HUDEP-2 (cell line): ENCODE results near the gene MTMR4.
"Not testable (repeated sequence)": the region's sequence is repeated elsewhere in the genome, so short reads cannot be mapped to it uniquely, and the experiment has no call there.

ENCODE experiments used
- DNase-seq, 76 experiments: peaks; one replicate each; lab custom pipeline; 2025; ENCODE audit not compliant: unreplicated experiment in 76 of 76; lab: John Stamatoyannopoulos, UW

MTMR4 gene

DNA sequence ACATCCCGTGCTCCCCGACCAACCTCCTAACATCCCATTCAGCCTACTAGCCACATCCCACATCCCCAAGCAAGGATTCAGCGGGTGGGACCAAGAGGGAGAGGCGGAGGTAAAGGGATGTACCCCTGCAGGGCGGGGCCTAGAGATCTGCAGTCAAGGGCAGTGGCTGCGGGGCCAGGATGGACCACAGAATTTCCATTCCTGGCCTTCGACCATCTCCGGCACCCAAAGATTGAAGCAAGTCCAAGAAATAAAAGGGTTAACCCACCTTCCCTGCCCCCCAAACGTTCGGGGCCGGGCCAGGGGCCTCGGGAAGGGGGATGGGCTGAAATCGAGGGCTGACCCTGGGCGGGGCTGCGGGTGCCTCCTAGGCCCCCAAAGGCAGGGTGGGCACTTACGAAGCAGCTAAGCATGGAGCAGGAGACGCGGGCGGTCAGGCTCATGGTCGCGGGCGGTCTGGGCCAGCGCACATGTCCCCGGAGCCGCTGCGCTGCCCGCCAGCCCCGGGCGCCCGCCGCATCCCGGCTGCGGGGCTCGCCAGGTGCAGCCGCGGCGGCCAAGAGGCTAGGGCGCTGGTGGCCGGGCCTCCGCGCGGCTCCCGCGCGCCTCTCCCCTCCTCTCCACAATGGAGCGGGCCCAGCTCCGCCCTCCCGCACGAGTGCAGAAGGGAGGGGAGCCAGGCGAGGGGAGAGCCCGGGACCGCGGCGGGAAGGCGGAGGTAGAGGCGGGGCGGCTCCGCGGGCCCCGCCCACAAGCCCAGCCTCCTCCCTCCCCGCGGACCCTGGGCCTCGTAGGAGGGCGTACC, at the start of gene MTMR4:
MTMR4 (minus strand) TSS at position 674 of the 805 bp plus-strand sequence; CDS start at position 443, 231 bp downstream.
- peak in 72 of 76 experiments; percentile 13 to 80 (median 62) for DNase-seq

DNA sequence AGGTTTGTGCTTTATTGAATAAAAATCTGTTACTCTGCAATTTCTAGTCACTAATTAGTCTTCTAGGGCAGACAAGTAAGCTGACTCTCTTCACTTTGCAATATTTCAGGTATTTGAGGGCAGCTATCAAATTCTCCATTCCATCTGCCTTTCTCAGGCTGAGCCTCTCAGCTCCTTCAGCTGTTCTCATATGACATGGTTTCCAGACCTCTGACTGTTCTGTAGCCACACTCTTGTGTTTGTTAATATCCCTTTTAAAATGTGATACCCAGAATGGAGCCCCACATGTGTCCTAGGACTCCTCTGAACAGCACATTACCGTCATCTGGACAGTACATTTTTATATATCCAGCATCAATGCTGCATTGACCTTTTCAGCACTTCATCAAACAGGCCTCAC, 46.1 kb upstream of the MTMR4 start:
- no peak for DNase-seq

- no peak for DNase-seq
These were observed 43.5 kb upstream of the MTMR4 start for GRCh38 chr17:58557981-58558380.

- no peak for DNase-seq
These were observed 42.4 kb upstream of the MTMR4 start for GRCh38 chr17:58556833-58557250.

DNA sequence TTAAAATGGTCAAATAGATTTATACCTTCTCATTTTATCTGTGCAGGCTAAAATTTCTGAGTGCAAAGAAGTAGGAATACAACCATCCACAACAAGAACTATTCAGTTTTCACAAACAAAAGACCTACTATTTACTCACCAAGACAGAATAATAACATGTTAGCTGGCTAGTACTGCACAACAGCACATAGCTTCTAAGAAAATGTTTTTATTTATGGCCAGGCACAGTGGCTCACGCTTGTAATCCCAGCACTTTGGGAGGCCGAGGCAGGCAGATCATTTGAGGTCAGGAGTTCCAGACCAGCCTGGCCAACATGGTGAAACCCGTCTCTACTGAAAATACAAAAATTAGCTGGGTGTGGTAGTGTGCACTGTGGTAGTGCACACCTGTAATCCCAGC, 40.7 kb upstream of the MTMR4 start:
- DNase-seq = not testable (repeated sequence)

DNA sequence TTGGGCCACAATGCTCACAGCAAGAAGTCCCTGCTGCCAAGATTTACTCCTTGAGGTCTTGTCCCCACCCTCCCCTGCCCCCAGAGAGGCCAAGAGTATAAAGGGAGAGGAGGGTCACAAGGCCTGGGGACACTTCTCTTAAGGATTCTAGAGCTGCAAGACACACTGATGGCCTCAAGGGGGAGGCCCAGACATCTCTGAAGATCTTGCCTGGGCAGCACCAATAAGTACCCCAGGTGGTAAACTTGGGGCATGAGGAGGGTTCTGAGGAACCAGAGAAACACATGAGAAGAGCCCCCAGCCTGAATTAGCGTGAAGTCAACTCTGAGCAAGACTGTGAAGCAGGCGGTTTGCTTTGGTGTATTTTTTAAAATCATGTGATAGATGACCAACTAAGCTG, 26.8 kb upstream of the MTMR4 start:
- peak in 2 of 76 experiments; percentile 8 to 15 for DNase-seq

- DNase-seq = no peak
These were observed 25.3 kb upstream of the MTMR4 start for GRCh38 chr17:58539698-58540097.

- DNase-seq = no peak
These were observed 24.5 kb upstream of the MTMR4 start for GRCh38 chr17:58538811-58539409.

DNA sequence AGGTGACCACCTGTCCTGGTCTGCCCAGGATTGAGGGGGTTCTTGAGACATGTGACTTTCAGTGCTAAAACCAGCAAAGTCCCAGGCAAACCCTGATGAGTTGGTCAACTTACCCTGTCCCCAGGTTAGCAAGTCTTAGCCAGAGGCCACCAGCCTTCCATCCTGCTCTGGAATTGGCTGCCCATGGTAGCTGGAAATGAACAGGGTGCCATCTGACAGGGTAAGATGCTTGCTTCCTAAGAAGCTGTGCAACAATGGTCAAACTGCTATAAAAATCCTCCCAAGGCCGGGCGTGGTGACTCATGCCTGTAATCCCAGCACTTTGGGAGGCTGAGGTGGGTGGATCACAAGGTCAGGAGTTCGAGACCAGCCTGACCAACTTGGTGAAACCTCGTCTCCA, 22.8 kb upstream of the MTMR4 start:
- no peak for DNase-seq

DNA sequence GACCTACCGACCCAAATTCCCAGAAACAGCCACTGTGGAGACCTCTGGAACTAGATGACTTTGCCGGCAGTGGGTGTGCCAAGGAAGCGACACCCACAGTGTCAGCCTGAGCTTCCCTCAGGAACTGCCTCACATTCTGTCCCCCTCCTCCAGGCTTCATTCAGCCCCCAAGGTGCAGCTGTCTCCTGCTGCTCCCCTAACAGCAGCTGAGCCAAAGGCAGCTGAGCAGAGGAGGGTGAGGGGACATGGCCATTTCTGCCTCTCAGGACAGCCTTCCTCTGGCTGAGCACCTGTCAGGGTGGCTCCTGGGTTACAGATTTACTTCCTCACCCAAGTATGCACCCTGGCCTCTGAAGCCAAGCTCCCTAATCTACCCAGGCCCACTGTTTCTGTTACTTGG, 22.1 kb upstream of the MTMR4 start:
- no peak for DNase-seq

GRCh38 chr17:58535431-58535830, 21.0 kb upstream of the MTMR4 start:
- DNase-seq = no peak

DNA sequence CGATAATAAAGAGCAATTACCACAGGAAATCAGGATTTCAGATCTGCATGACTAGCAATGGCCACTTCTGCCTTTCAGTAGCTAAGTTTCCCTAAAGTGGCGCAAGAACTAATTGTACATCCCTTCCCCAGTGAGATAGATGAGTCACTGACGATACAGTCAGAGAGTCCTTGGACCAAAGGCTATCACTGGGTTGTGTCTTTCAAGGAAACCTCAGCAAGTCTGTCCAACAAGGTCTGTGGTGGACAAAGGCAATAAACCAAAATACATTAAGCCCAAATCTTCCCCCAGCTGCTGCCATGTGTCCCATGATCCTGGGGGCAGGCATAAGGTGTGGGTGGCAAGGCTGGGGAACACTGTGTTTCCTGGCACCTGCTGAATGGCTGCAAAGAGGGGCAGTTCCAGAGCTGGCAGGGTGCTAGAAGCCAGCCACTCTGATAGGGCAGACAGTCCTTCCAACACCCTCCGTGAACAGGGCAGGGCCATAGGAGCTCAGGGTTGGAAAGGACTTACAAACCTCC, 20.5 kb upstream of the MTMR4 start:
- DNase-seq = no peak

- DNase-seq = no peak
These were observed 19.9 kb upstream of the MTMR4 start for GRCh38 chr17:58534331-58534730.

GRCh38 chr17:58533616-58534188, 19.3 kb upstream of the MTMR4 start:
- DNase-seq = no peak

DNA sequence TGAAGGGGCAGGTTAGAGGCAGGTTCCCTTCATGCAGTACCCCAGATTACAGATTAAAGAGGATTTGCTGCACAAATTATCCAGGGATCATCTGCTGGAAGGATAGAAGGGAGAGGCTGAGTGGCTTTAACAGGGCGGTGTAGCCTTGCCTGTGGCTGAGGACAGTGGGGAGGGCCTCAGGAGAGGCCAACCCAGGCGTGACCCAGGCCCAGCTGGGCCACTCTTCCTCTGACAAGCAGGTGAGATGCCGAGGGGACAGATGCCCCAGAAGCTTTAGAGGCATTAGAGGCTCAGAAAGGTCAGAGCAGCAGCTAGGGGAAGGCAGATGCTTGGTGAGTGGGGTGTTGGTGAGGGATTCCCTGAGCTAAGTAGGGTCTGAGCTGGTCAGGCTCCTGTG, 18.1 kb upstream of the MTMR4 start:
- no peak for DNase-seq

- peak in 40 of 76 experiments; percentile 4 to 60 (median 30) for DNase-seq
These were observed 17.5 kb upstream of the MTMR4 start for GRCh38 chr17:58531661-58532554.

- DNase-seq = no peak
These were observed 16.7 kb upstream of the MTMR4 start for GRCh38 chr17:58531122-58531521.

- DNase-seq = no peak
These were observed 16.2 kb upstream of the MTMR4 start for GRCh38 chr17:58530655-58531054.

DNA sequence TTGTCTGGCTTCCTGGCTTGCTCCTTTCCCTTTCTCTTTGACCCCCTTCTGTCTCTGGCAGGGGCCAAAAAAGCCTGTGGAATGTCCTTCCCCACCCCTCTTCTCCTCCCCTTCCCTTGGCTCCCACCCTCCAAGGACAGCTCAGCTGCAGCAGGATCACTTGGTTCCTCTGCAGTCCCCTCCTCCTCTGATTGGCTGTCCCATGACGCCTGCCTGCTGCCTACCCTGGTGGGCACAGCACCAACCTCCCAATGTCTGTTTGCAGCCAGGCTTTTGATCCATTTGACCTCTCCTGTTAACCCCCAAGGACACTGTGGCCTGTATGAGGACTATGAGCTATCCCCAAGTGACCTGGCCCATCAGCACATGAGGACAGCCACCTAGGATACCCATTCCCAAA, 14.8 kb upstream of the MTMR4 start:
- DNase-seq = no peak

DNA sequence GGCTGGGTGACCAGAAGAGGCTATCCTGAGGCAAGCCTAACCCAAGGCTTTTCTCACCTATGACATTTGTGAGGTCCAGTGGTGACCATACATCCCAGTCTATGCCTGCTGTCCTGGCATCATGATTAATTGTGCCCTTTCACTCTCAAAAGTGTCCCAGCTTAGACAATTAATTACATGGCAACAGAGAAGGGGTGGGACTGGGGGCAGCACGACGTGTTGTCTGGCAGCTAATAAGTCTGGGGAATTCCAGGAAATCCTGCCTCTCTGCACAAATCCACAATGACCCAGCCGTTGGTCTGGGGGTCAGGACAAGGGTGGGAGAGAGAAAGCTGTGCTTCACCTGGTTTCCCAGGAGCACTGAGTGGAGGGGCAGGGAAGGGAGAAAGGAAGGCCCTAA, 14.0 kb upstream of the MTMR4 start:
- DNase-seq = no peak

DNA sequence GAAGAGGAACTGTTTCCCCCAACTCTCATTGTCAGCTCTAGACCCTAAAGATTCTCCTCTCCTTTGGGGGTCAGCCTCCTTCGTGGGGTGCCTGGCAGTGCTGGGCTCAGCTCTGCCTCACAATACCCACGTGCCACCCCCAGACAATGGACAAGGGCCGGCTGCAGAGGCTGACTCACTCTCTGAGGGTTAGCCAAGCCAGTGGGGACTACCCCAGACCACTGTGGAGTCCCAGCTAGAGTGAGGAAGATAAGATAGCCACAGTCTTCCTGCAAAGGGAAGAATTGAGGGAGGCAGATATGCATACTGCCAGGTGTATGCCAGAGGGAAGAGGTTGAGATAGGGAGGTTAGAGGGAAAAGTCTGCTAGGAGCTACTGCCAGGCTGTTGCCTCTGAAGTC, 13.5 kb upstream of the MTMR4 start:
- no peak for DNase-seq
